Endodermal cell (in vitro differentiated cells): ENCODE measurements around the gene GABRG3. TPM values are rescaled to one million over a fixed set of nuclear protein-coding genes. Genes with fewer than 3 reads are reported as not detected.

Experiments used
- DNase-seq: peaks from one replicate; pipeline ENCODE4 v3.0.0-alpha.2; 2017
- H3K27ac ChIP-seq: 2 replicates; pipeline ENCODE4 v1.5.1; 2013; ENCODE audit warnings: mild to moderate bottlenecking, low read depth, low read length, moderate library complexity
- H3K27me3 ChIP-seq: 2 replicates; pipeline ENCODE4 v1.6.1; 2013; ENCODE audit warnings: mild to moderate bottlenecking, low read length, moderate library complexity; ENCODE audit not compliant: insufficient read depth, control insufficient read depth, poor library complexity, severe bottlenecking
- H3K36me3 ChIP-seq: 2 replicates; pipeline ENCODE4 v1.7.0; 2013; ENCODE audit warnings: mild to moderate bottlenecking, low read length, moderate library complexity; ENCODE audit not compliant: control insufficient read depth, insufficient read depth
- H3K4me1 ChIP-seq: one replicate; pipeline ENCODE4 v1.7.0; 2013; ENCODE audit warnings: low read length; ENCODE audit not compliant: control insufficient read depth, insufficient read depth
- H3K4me3 ChIP-seq: 2 replicates; pipeline ENCODE4 v1.5.1; 2013; ENCODE audit warnings: mild to moderate bottlenecking, low read length, moderate library complexity
- H3K9ac ChIP-seq: 2 replicates; pipeline ENCODE4 v1.6.1; 2013; ENCODE audit warnings: mild to moderate bottlenecking, low read length, moderate library complexity; ENCODE audit not compliant: poor library complexity, severe bottlenecking; ENCODE audit errors: extremely low read depth
- H3K9me3 ChIP-seq: 2 replicates; pipeline ENCODE4 v1.6.1; 2013; ENCODE audit warnings: mild to moderate bottlenecking, low read length, moderate library complexity; ENCODE audit not compliant: control insufficient read depth
- H3K27ac Mint-ChIP-seq: 2 replicates; pipeline ENCODE4 v1.8.0; 2020; ENCODE audit warnings: mixed read lengths
- H3K27me3 Mint-ChIP-seq: 2 replicates; pipeline ENCODE4 v1.8.0; 2021; ENCODE audit warnings: mild to moderate bottlenecking, mixed read lengths; ENCODE audit not compliant: insufficient read depth
- H3K36me3 Mint-ChIP-seq: 2 replicates; pipeline ENCODE4 v1.8.0; 2020; ENCODE audit warnings: low read depth, mixed read lengths
- H3K4me1 Mint-ChIP-seq: 2 replicates; pipeline ENCODE4 v1.8.0; 2020; ENCODE audit warnings: mixed read lengths
- H3K4me3 Mint-ChIP-seq: 2 replicates; pipeline ENCODE4 v1.8.0; 2020; ENCODE audit warnings: mild to moderate bottlenecking, moderate library complexity, mixed read lengths
- H3K9me3 Mint-ChIP-seq: 2 replicates; pipeline ENCODE4 v1.8.0; 2020; ENCODE audit warnings: mild to moderate bottlenecking, mixed read lengths
- CTCF ChIP-seq: fragments of 200-600 bp; sonication (generic); conservative IDR thresholded peaks from 2 replicates; pipeline ENCODE4 v1.5.0; 2021; ENCODE audit warnings: antibody characterized with exemption, mild to moderate bottlenecking
- WGBS, 2 experiments: methylation state at CpG; one replicate each; pipeline versions ENCODE4 v1.1.5 to v1.1.7; 2013; ENCODE audit warnings: missing lambda C conversion rate in 2 of 2, mixed read lengths in 1 of 2; ENCODE audit not compliant: insufficient coverage in 1 of 2, insufficient read length in 1 of 2; 5-methylcytosine and 5-hydroxymethylcytosine counted together
- total RNA-seq, 2 donors: library from RNA; stranded (reverse); fragmentation: NEBNext Ultra II Directional in 1 of 2; extraction: Animal tissue kit (Norgen Biotek cat#: 25700) in 1 of 2; gene quantifications; 2 replicates in 1 of 2; 3 replicates in 1 of 2; pipeline ENCODE4 v1.2.1, GENCODE V29; 2021

The GABRG3 gene
- total RNA-seq, 2 donors from 2014 or later: 0.48 to 0.84 TPM

- H3K4me1 Mint-ChIP-seq: no peaks in the 10 kb centered on the region
- no peak overlapping the region for H3K27ac Mint-ChIP-seq
- no peaks in the 10 kb centered on the region for H3K27me3 Mint-ChIP-seq
- Histone ChIP-seq H3K27ac (no peak overlapping the region), H3K4me3 (no peak overlapping the region), H3K27me3 (no peaks in the 10 kb centered on the region), H3K9ac (no peak overlapping the region), H3K9me3 (peaks cover 8% of the 10 kb centered on the region), H3K4me1 (no peaks in the 10 kb centered on the region), H3K36me3 (no peaks in the 10 kb centered on the region)
- H3K36me3 Mint-ChIP-seq: no peaks in the 10 kb centered on the region
- peaks cover 15% of the 10 kb centered on the region for H3K9me3 Mint-ChIP-seq
- TF ChIP-seq CTCF: no peak
- 94 to 100% methylated on average over 1 to 3 of the region's 3 CpGs for WGBS, 2 experiments
- no peak for DNase-seq
- H3K4me3 Mint-ChIP-seq: no peak overlapping the region
These were observed 543.5 kb downstream of the GABRG3 start for GRCh38 chr15:27514526-27514925.

GRCh38 chr15:27527490-27528067 lies 556.6 kb downstream of the GABRG3 start:
- peak; percentile 76 for TF ChIP-seq CTCF
- H3K4me1 Mint-ChIP-seq: no peaks in the 10 kb centered on the region

GRCh38 chr15:27529399-27529798 lies 558.4 kb downstream of the GABRG3 start:
- no peaks in the 10 kb centered on the region for H3K4me1 ChIP-seq
- Mint-ChIP-seq H3K4me1 (no peaks in the 10 kb centered on the region), H3K27ac (no peak overlapping the region), H3K36me3 (no peaks in the 10 kb centered on the region), H3K4me3 (no peak overlapping the region), H3K9me3 (no peaks in the 10 kb centered on the region), H3K27me3 (no peaks in the 10 kb centered on the region)
- no peak overlapping the region for H3K27ac ChIP-seq
- DNase-seq: no peak
- no peaks in the 10 kb centered on the region for H3K27me3 ChIP-seq
- no peak for TF ChIP-seq CTCF
- H3K4me3 ChIP-seq: no peak overlapping the region
- H3K9ac ChIP-seq: no peak overlapping the region
- no peaks in the 10 kb centered on the region for H3K36me3 ChIP-seq
- 93 to 96% methylated on average over 6 to 8 of the region's 8 CpGs for WGBS, 2 experiments
- no peaks in the 10 kb centered on the region for H3K9me3 ChIP-seq

More at GRCh38 chr15:27527490-27528067, 556.6 kb downstream of the GABRG3 start:
- no peaks in the 10 kb centered on the region for H3K36me3 ChIP-seq
- no peak overlapping the region for H3K4me3 ChIP-seq
- Mint-ChIP-seq H3K36me3 (no peaks in the 10 kb centered on the region), H3K4me3 (no peak overlapping the region), H3K27me3 (no peaks in the 10 kb centered on the region), H3K27ac (no peak overlapping the region), H3K9me3 (peaks cover 7% of the 10 kb centered on the region)
- no peak overlapping the region for H3K9ac ChIP-seq
- DNase-seq: peak; percentile 77
- H3K9me3 ChIP-seq: peaks cover 8% of the 10 kb centered on the region
- no peak overlapping the region for H3K27ac ChIP-seq
- 89 to 93% methylated on average over 6 to 16 of the region's 18 CpGs for WGBS, 2 experiments
- no peaks in the 10 kb centered on the region for H3K27me3 ChIP-seq
- H3K4me1 ChIP-seq: no peaks in the 10 kb centered on the region
